HG03565 (cell line): Measurements from ENCODE around the gene SMIM29.
"Not testable (repeated sequence)": the region's sequence is repeated elsewhere in the genome, so short reads cannot be mapped to it uniquely, and the experiment has no call there.

Experiments
- ATAC-seq: cut with Tn5 transposase; IDR thresholded peaks from one replicate; pipeline ENCODE4 v1.9.1; 2021; ENCODE audit warnings: mild to moderate bottlenecking, moderate library complexity; ENCODE audit not compliant: unreplicated experiment

The SMIM29 gene

DNA sequence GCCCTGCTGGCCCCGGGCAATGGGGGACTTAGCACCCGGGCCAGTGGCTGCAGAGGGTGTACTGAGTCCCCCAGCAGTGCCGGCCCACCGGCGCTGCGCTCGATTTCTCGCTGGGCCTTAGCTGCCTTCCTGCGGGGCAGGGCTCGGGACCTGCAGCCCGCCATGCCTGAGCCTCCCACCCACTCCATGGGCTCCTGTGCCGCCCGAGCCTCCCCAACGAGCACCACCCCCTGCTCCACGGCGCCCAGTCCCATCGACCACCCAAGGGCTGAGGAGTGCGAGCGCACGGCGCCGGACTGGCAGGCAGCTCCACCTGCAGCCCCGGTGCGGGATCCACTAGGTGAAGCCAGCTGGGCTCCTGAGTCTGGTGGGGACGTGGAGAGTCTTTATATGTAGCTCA lies 20.3 kb upstream of the SMIM29 start:
- not testable (repeated sequence) for ATAC-seq

DNA sequence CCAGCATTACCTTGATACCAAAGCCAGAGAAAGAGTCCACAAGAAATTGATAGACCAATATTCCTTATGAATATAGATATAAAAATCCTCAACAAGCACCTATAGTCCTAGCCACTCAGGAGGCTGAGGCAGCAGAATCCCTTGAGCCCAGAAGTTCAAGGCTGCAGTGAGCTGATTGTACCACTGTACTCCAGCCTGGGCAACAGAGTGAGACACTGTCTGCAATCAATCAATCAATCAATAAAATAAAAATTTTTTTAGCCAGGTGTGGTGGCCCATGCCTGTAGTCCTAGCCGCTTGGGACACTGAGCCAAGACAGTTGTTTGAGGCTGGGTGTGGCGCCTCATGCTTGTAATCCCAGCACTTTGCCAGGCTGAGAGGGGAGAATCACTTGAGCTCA lies 18.9 kb upstream of the SMIM29 start:
- ATAC-seq = no peak

DNA sequence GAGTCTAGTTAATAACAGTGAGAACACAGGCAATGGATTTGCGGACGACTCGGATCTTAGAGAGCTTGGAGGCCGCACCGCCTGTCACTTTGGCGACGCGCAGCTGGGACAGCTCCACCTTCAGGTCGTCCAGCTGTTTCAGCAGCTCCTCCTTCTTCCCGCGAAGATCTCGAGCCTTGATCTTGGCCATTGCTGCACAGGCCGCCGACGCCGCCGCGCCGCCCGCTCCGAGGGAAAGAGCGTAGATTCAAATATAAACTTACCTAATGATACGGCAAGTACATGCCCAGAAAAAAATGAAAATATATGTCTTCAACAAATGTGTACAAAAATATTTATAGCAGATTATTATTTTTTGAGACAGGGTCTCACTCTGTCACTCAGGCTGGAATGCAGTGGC lies 14.7 kb upstream of the SMIM29 start:
- ATAC-seq = not testable (repeated sequence)

DNA sequence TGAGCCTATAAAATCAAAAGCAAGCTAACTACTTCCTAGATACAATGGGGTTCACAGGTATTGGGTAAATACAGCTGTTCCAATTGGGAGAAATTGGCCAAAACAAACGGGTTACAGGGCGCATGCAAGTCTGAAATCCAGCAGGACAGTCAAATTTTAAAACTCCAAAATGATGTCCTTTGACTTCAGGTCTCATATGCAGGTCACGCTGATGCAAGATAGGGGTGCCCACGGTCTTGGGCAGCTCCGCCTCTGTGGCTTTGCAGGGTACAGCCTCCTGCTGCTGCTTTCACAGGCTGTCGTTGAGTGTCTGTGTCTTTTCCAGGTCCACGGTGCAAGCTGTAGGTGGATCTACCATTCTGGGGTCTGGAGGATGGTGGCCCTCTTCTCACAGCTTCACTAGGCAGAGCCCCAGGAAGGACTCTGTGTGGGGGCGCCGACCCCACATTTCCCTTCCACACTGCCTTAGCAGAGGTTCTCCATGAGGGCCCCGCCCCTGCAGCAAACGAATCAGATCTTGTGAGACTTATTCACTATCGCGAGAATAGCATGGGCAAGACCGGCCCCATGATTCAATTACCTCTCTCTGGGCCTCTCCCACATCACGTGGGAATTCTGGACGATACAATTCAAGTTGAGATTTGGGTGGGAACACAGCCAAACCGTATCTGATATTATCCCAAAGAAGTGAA lies 11.9 kb upstream of the SMIM29 start:
- no peak for ATAC-seq

DNA sequence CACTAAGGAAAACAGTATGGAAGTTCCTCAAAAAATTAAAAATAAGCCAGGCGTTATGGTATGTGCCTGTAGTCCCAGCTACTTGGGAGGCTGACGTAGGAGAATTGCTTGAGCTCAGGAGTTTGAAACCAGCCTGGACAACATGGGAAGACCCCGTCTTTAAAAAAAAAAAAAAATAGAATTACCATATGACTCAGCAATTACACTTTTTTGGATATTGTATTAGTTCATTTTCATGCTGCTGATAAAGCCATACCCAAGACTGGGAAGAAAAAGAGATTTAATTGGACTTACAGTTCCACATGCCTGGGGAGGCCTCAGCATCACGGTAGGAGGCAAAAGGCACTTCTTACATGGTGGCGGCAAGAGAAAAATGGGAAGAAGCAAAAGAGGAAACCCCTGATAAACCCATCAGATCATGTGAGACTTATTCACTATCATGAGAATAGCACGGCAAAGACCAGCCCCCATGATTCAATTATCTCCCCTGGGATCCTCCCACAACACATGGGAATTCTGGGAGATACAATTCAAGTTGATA lies 10.8 kb upstream of the SMIM29 start:
- no peak for ATAC-seq

DNA sequence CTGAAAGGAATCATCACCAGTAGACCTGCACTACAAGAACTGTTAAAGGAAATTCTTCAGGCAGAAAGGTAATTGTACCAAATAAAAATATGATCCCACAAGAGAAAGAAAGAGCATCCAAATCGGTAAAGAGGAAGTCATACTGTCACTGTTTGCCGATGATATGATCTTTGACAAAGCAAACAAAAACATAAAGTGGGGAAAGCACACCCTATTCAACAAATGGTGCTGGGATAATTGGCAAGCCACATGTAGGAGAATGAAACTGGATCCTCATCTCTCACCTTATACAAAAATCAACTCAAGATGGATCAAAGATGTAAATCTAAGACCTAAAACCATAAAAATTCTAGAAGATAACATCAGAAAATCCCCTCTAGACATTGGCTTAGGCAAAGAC lies 3.6 kb upstream of the SMIM29 start:
- ATAC-seq = not testable (repeated sequence)

DNA sequence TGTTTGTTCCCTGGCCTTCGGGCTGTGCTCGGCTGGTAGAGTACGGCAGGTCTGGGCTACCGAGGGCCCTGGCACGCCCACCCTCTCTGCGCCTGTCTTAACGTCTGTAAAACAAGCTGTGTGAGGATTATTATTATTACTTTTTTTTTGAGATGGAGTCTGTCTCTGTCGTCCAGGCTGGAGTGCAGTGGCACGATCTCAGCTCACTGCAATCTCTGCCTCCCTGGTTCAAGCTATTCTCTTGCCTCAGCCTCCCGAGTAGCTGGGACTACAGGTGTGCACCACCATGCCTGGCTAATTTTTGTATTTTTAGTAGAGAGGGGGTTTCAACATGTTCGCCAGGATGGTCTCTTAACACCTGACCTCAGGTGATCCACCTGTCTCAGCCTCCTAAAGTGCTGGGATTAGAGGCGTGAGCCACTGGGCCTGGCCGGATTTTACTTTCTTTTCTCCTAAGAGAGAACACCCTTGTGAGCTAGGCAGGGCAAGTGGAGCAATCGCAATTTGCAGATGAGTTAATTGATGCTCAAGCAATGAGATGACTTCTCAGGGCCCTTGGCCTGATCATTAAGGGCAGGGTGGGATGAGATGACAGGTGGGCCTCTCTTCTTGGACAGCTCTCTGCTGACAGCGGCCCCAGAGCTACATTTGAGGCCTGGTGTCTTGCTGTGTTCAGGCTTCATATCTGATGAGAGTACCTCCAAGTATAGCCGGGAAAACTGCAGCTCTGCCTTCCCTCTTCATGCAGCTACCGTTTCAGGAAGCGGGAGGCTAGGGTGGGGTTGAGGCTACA lies 859 bp upstream of the SMIM29 start:
- ATAC-seq = peak; percentile 9

DNA sequence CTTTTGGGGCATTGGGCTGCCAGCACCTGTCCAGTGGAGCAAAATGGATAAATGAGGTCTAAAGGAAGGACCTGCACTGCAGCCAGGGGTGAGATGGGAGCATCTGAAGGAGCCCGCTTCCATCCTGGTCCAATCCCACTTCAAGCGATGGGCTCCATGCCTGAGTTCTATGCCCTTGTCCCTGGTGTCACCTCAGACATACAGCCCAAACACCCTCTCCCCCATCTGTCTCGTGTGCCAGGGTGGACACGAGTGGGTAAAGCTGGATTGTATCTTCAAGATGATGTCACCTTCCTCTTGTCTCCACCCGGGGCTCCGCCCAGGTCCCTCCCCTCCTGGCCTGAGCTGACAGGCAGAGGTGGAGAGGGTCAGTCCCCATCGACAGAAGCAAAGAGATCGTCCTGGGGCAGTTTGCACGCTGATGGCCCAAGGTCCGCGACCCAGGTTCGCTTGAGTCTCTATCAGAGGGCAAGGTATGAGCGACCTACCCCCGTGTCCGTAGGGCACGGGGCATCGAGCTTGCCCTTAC lies 544 bp downstream of the SMIM29 start:
- peak; percentile 16 for ATAC-seq

DNA sequence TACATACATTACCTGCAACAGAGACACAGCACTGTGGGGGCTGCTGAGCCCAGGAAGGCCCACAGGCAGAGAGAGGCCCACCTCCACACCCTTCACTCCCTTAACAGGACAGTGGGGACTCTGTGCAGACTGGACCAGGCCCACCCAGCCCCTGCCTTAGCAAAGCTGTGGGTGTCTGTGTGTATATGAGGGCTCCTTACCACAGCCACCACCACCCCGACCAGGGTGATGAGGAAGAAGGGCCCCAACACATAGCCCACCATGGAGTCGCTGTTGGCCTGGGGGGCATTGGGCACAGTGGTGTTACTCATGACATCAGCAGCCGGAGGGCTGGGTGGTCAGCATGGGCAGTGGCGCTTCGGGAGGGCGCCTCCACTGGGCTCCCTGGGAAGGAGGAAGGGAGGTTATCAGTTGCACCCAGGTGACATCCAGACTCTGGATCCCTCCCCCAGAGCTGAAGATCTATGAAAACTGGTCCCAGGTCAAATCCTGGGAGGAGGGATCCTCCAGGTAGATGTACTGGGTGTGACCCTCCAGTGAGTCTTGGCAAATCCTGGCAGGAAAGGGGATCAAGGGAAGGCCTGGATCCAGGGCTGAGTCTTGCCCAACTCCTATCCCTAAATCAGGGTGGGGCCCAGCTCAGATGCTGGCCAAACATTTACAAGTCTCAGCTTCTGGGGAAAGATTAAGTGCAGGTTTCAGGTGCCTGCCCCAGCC lies 1.2 kb downstream of the SMIM29 start:
- no peak for ATAC-seq

DNA sequence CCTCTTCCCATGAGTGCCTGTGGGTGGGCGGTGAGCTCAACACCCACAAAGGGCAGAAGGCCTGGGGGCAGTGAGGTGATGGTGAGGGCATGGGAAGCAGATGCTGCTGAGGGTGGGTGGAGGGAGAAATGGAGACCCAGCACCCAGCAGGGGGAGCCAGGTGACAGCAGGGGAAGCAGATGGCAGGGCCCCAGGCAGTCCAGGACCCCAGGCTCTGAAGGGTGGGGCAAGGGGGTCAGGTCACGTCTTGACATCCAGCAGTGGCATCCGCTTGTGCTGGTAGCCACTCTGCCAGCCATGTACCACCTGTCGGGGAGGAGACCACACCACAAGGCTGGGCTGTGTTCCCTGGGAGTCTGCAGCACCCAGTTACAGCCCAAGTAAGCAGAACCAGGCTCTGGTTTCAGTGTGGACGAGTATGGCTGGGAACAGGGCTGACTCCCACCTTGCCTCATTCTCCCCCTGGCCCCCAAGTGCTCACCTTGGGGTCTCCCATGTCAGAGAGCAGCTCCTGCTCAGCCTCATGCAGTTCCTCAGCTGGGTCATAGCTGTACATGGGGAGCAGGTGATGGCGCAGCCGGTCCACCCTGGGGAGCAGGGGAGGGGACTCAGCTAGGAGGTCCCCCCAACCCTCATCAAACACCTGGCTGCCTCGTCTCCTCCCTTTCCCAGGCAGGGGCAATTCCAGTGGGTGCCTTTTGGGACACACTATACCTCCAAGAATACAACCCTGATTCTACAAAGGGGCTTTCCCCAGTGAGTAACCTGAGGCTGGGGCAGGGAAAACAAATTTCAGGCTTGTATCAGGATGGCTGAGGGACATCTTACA lies 2.0 kb downstream of the SMIM29 start:
- ATAC-seq = no peak

DNA sequence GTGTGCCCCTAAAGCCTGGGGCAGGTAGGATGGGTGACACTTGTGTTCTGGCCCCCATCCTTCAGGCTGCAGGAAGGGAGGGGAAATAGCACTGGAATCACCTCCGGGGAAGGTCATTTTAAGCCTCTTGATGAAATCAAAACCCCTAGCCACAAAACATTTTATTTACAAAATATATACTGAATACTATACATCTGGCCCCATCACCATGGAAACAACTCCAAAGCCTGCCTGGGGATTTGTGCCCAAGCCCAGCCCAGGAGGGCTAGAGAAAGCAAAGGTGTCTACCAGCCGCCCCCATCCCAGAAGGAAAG lies 2.6 kb downstream of the SMIM29 start:
- no peak for ATAC-seq

DNA sequence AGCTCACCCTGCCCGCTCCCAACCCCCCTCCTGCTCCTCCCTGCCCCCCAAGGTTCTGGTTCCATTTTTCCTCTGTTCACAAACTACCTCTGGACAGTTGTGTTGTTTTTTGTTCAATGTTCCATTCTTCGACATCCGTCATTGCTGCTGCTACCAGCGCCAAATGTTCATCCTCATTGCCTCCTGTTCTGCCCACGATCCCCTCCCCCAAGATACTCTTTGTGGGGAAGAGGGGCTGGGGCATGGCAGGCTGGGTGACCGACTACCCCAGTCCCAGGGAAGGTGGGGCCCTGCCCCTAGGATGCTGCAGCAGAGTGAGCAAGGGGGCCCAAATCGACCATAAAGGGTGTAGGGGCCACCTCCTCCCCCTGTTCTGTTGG lies 3.1 kb downstream of the SMIM29 start:
- not testable (repeated sequence) for ATAC-seq

DNA sequence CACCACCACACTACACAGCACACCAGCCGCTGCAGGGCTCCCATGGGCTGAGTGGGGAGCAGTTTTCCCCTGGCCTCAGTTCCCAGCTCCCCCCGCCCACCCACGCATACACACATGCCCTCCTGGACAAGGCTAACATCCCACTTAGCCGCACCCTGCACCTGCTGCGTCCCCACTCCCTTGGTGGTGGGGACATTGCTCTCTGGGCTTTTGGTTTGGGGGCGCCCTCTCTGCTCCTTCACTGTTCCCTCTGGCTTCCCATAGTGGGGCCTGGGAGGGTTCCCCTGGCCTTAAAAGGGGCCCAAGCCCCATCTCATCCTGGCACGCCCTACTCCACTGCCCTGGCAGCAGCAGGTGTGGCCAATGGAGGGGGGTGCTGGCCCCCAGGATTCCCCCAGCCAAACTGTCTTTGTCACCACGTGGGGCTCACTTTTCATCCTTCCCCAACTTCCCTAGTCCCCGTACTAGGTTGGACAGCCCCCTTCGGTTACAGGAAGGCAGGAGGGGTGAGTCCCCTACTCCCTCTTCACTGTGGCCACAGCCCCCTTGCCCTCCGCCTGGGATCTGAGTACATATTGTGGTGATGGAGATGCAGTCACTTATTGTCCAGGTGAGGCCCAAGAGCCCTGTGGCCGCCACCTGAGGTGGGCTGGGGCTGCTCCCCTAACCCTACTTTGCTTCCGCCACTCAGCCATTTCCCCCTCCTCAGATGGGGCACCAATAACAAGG lies 3.6 kb downstream of the SMIM29 start:
- not testable (repeated sequence) for ATAC-seq

DNA sequence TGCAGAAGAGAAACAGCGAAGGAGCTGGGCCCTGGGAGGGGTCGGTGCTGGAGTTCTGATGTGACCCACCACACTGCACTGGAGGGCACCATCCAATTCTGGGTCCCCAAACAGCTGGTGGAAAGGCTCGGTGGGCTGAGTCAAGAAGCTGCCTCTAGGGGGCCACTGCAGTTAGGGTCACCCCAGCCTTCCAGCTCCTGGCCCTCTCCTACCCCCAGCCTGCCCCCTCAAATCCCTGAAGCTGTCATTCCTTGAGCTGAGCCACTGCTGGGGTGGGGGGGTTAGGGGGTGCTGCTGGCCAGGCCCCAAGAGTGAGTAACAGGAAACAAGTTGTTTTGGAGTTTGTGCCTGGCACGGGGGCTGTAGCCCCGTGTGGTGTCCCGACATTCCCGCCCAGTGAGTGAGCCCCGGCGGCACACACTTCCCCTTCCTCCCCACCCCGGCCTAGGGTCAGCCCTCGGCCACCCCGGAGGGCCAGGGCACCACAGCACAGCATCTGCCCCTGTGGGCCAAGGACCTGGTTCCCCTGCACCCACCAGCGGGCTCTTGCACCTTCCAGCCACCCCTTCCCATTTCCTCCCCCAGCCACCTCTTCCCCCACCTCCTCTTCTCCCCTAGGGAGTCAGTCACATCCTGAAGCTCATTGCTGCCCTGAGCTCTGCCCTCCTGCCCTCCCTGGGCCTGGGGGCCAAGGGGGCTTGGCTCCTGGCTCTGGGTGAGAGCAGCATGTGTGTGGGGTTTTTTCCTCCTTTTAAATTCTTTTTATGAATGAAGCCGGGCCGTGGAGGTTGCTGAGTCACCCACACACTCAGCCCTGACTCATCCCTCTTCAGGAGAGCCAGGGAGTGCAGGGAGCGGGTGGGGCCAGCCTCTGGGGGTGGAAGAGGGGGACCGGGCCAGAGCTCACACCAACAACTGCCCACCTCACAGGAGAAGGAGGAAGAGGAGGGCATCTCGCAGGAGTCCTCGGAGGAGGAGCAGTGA lies 4.6 kb downstream of the SMIM29 start:
- ATAC-seq = no peak

DNA sequence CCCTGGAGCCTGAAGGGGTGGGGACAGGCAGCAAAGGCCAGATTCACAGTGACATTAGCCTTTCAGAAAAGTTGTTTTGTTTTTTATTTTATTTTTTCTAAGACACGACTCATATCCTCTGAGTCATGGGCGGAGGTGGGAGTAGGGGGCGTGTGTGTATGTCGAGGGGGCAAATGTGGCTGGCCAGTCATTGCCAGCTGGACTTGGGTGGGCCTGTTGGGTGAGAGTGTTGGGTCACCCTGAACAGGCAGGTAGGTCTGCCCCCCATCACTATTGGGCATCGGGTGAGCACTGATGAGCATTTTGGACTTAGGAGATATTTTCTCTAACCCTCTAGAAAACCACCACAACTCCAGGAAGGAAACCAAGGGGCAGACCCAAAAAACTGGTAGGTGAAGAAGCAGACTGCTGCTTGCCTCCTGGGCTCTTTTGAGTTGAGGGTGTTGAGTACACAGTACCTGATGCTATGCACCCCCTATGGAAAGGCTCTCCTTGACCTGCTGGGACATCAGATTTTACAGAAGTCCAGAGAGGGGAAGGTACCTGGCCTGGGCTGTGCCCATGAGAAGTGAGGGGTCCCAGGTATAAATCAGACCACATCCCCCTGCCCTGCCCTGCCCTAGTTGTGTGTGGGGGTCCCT lies 5.6 kb downstream of the SMIM29 start:
- ATAC-seq = no peak

DNA sequence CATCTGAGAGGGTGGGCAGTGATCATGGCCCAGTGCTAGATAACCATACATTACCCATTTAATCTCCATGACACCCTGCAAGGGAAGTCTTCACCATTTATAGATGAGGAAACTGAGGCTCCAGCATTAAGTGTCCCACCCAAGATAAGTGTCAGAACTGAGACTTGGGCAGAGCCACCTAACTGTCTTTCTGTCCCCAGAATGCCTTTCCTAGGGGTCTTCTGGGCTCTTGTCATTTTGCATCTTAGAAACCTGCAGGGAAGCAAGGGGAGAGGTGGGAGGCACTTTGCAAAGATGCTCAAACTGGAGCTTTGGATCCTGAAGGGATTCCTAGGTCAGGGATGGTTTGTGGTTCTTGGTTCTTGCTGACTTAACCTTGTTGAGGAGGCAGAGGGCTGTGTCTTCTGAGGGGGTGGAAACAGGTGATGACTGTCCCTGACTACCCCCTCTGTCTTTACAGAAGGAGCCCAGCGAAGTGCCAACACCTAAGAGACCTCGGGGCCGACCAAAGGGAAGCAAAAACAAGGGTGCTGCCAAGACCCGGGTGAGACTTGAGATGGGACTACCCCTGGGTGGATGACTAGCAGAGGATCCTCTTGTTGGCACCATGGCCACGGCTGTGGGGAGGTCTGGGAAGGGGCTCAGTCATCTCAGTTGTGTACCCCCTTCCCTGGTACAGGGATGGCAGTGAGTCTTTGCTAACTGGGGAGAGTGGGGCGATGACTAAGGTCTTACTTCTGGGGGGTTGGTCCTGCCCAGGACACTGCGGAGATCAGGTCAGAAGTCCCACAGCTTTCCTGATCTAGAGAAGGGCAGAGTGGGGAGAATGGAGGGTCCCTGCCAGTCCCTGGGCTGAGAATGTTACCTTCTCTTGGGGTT lies 6.3 kb downstream of the SMIM29 start:
- no peak for ATAC-seq
